ENCODE data around the gene MARCHF10.

MARCHF10 gene

GRCh38 chr17:62754631-62755030 is 53.5 kb downstream of the MARCHF10 start:
- peaks cover 0 to 13% (median 0%) of the 10 kb centered on the region in 3 experiments for H3K27me3 ChIP-seq (ENCODE audit: control insufficient read depth in 3 of 3, insufficient read depth in 3 of 3, low read depth in 1 of 3, low read length in 3 of 3)
- H3K9me3 ChIP-seq (replicated peaks in 1 of 2; ENCODE audit: control insufficient read depth in 2 of 2, insufficient read depth in 1 of 2, low read depth in 1 of 2, low read length in 2 of 2) = no peaks in the 10 kb centered on the region
- no peak overlapping the region for H3K18ac ChIP-seq (ENCODE audit: low read length)
- no peak overlapping the region for H2BK15ac ChIP-seq (ENCODE audit: low read length)
- H2BK12ac ChIP-seq (ENCODE audit: low read length) = no peak overlapping the region
- H4K8ac ChIP-seq (ENCODE audit: low read depth, low read length) = no peak overlapping the region
- no peak overlapping the region for H3K23ac ChIP-seq (ENCODE audit: low read depth, low read length, poor library complexity)
- no peak overlapping the region for H3K4ac ChIP-seq (ENCODE audit: low read length)
- no peak overlapping the region for H3K4me3 ChIP-seq (ENCODE audit: low read length in 2 of 2)
- H3K4me1 ChIP-seq (ENCODE audit: control insufficient read depth in 2 of 2, insufficient read depth in 1 of 2, low read depth in 1 of 2, low read length in 2 of 2) = peaks cover 6 to 9% of the 10 kb centered on the region in 2 donors
- H2AK5ac ChIP-seq (ENCODE audit: low read depth, low read length) = no peak overlapping the region
- H2AFZ ChIP-seq (ENCODE audit: low read length) = no peak overlapping the region
- WGBS, 2 donors (ENCODE audit: extremely low coverage in 2 of 2, insufficient read length in 2 of 2, insufficient replicate concordance in 1 of 2) = no CpG with 5 or more reads among the region's 4 CpGs
- no peaks in the 10 kb centered on the region for H3K36me3 ChIP-seq (replicated peaks in 1 of 2; ENCODE audit: control insufficient read depth in 2 of 2, insufficient read depth in 2 of 2, low read length in 2 of 2)
- DNase-seq (ENCODE audit: low spot score) = no peak
- H2BK120ac ChIP-seq (ENCODE audit: low read depth, low read length) = no peak overlapping the region
- no peak overlapping the region for H3K27ac ChIP-seq (replicated peaks; ENCODE audit: low read length)
- H3K4me2 ChIP-seq (ENCODE audit: insufficient read depth, low read length, poor library complexity, severe bottlenecking) = no peak overlapping the region
- no peak overlapping the region for H3K14ac ChIP-seq (ENCODE audit: low read length)
- H4K91ac ChIP-seq (ENCODE audit: low read depth, low read length, poor library complexity) = no peak overlapping the region
- H3K9ac ChIP-seq (ENCODE audit: low read depth, low read length, poor library complexity) = no peak overlapping the region
- H2BK5ac ChIP-seq (ENCODE audit: low read length) = no peak overlapping the region
- H3K79me1 ChIP-seq (ENCODE audit: low read depth, low read length) = no peaks in the 10 kb centered on the region

GRCh38 chr17:62753562-62753961 is 54.6 kb downstream of the MARCHF10 start:
- Histone ChIP-seq H3K9ac (ENCODE audit: low read depth, low read length, poor library complexity) (no peak overlapping the region), H4K8ac (ENCODE audit: low read depth, low read length) (no peak overlapping the region), H3K4me3 (ENCODE audit: low read length in 2 of 2) (no peak overlapping the region), H3K4me2 (ENCODE audit: insufficient read depth, low read length, poor library complexity, severe bottlenecking) (no peak overlapping the region), H3K4ac (ENCODE audit: low read length) (no peak overlapping the region), H3K36me3 (replicated peaks in 1 of 2; ENCODE audit: control insufficient read depth in 2 of 2, insufficient read depth in 2 of 2, low read length in 2 of 2) (no peaks in the 10 kb centered on the region), H2BK15ac (ENCODE audit: low read length) (no peak overlapping the region), H2BK12ac (ENCODE audit: low read length) (no peak overlapping the region), H3K27me3 (ENCODE audit: control insufficient read depth in 3 of 3, insufficient read depth in 3 of 3, low read depth in 1 of 3, low read length in 3 of 3) (peaks cover 0 to 23% (median 0%) of the 10 kb centered on the region in 3 experiments), H2BK120ac (ENCODE audit: low read depth, low read length) (no peak overlapping the region), H3K9me3 (replicated peaks in 1 of 2; ENCODE audit: control insufficient read depth in 2 of 2, insufficient read depth in 1 of 2, low read depth in 1 of 2, low read length in 2 of 2) (no peaks in the 10 kb centered on the region), H3K27ac (replicated peaks; ENCODE audit: low read length) (no peak overlapping the region), H4K91ac (ENCODE audit: low read depth, low read length, poor library complexity) (no peak overlapping the region), H3K4me1 (ENCODE audit: control insufficient read depth in 2 of 2, insufficient read depth in 1 of 2, low read depth in 1 of 2, low read length in 2 of 2) (peaks cover 6 to 9% of the 10 kb centered on the region in 2 donors), H3K79me1 (ENCODE audit: low read depth, low read length) (no peaks in the 10 kb centered on the region), H3K23ac (ENCODE audit: low read depth, low read length, poor library complexity) (no peak overlapping the region), H2AK5ac (ENCODE audit: low read depth, low read length) (no peak overlapping the region), H3K14ac (ENCODE audit: low read length) (no peak overlapping the region), H2AFZ (ENCODE audit: low read length) (no peak overlapping the region), H3K18ac (ENCODE audit: low read length) (no peak overlapping the region), H2BK5ac (ENCODE audit: low read length) (no peak overlapping the region)
- WGBS, 2 donors (ENCODE audit: extremely low coverage in 2 of 2, insufficient read length in 2 of 2, insufficient replicate concordance in 1 of 2) = no CpG with 5 or more reads among the region's 7 CpGs
- DNase-seq (ENCODE audit: low spot score) = no peak

- peaks cover 0 to 30% (median 0%) of the 10 kb centered on the region in 3 experiments for H3K27me3 ChIP-seq (ENCODE audit: control insufficient read depth in 3 of 3, insufficient read depth in 3 of 3, low read depth in 1 of 3, low read length in 3 of 3)
- no peaks in the 10 kb centered on the region for H3K36me3 ChIP-seq (replicated peaks in 1 of 2; ENCODE audit: control insufficient read depth in 2 of 2, insufficient read depth in 2 of 2, low read length in 2 of 2)
- no peak overlapping the region for H2BK5ac ChIP-seq (ENCODE audit: low read length)
- WGBS, 2 donors (ENCODE audit: extremely low coverage in 2 of 2, insufficient read length in 2 of 2, insufficient replicate concordance in 1 of 2) = no CpG with 5 or more reads among the region's 12 CpGs
- no peak overlapping the region for H3K23ac ChIP-seq (ENCODE audit: low read depth, low read length, poor library complexity)
- H3K18ac ChIP-seq (ENCODE audit: low read length) = no peak overlapping the region
- H4K8ac ChIP-seq (ENCODE audit: low read depth, low read length) = no peak overlapping the region
- no peak overlapping the region for H3K4me2 ChIP-seq (ENCODE audit: insufficient read depth, low read length, poor library complexity, severe bottlenecking)
- no peak overlapping the region for H3K9ac ChIP-seq (ENCODE audit: low read depth, low read length, poor library complexity)
- peaks cover 6 to 9% of the 10 kb centered on the region in 2 donors for H3K4me1 ChIP-seq (ENCODE audit: control insufficient read depth in 2 of 2, insufficient read depth in 1 of 2, low read depth in 1 of 2, low read length in 2 of 2)
- no peak overlapping the region for H3K14ac ChIP-seq (ENCODE audit: low read length)
- H2BK15ac ChIP-seq (ENCODE audit: low read length) = no peak overlapping the region
- no peak overlapping the region for H3K27ac ChIP-seq (replicated peaks; ENCODE audit: low read length)
- peak overlapping the region; percentile 75 for H2AFZ ChIP-seq (ENCODE audit: low read length)
- H3K4me3 ChIP-seq (ENCODE audit: low read length in 2 of 2) = no peak overlapping the region
- no peak overlapping the region for H2BK12ac ChIP-seq (ENCODE audit: low read length)
- H2AK5ac ChIP-seq (ENCODE audit: low read depth, low read length) = no peak overlapping the region
- no peaks in the 10 kb centered on the region for H3K9me3 ChIP-seq (replicated peaks in 1 of 2; ENCODE audit: control insufficient read depth in 2 of 2, insufficient read depth in 1 of 2, low read depth in 1 of 2, low read length in 2 of 2)
- no peaks in the 10 kb centered on the region for H3K79me1 ChIP-seq (ENCODE audit: low read depth, low read length)
- H3K4ac ChIP-seq (ENCODE audit: low read length) = no peak overlapping the region
- DNase-seq (ENCODE audit: low spot score) = no peak
- H2BK120ac ChIP-seq (ENCODE audit: low read depth, low read length) = no peak overlapping the region
- H4K91ac ChIP-seq (ENCODE audit: low read depth, low read length, poor library complexity) = no peak overlapping the region
These were observed 56.9 kb downstream of the MARCHF10 start for GRCh38 chr17:62751060-62751691.

GRCh38 chr17:62750631-62751051 is 57.5 kb downstream of the MARCHF10 start:
- no peaks in the 10 kb centered on the region for H3K9me3 ChIP-seq (replicated peaks in 1 of 2; ENCODE audit: control insufficient read depth in 2 of 2, insufficient read depth in 1 of 2, low read depth in 1 of 2, low read length in 2 of 2)
- H4K8ac ChIP-seq (ENCODE audit: low read depth, low read length) = no peak overlapping the region
- H3K4me2 ChIP-seq (ENCODE audit: insufficient read depth, low read length, poor library complexity, severe bottlenecking) = no peak overlapping the region
- H2AFZ ChIP-seq (ENCODE audit: low read length) = peak overlapping the region; percentile 75
- peak overlapping the region; percentile 80 for H3K18ac ChIP-seq (ENCODE audit: low read length)
- H3K4ac ChIP-seq (ENCODE audit: low read length) = no peak overlapping the region
- peaks cover 6 to 9% of the 10 kb centered on the region in 2 donors for H3K4me1 ChIP-seq (ENCODE audit: control insufficient read depth in 2 of 2, insufficient read depth in 1 of 2, low read depth in 1 of 2, low read length in 2 of 2)
- no peak overlapping the region for H4K91ac ChIP-seq (ENCODE audit: low read depth, low read length, poor library complexity)
- no peak overlapping the region for H2BK120ac ChIP-seq (ENCODE audit: low read depth, low read length)
- H3K23ac ChIP-seq (ENCODE audit: low read depth, low read length, poor library complexity) = peak overlapping the region; percentile 38
- DNase-seq (ENCODE audit: low spot score) = no peak
- H3K27ac ChIP-seq (replicated peaks; ENCODE audit: low read length) = no peak overlapping the region
- H2AK5ac ChIP-seq (ENCODE audit: low read depth, low read length) = no peak overlapping the region
- H2BK5ac ChIP-seq (ENCODE audit: low read length) = no peak overlapping the region
- H2BK12ac ChIP-seq (ENCODE audit: low read length) = no peak overlapping the region
- no peak overlapping the region for H3K9ac ChIP-seq (ENCODE audit: low read depth, low read length, poor library complexity)
- H3K79me1 ChIP-seq (ENCODE audit: low read depth, low read length) = no peaks in the 10 kb centered on the region
- H2BK15ac ChIP-seq (ENCODE audit: low read length) = no peak overlapping the region
- no peak overlapping the region for H3K4me3 ChIP-seq (ENCODE audit: low read length in 2 of 2)
- H3K27me3 ChIP-seq (ENCODE audit: control insufficient read depth in 3 of 3, insufficient read depth in 3 of 3, low read depth in 1 of 3, low read length in 3 of 3) = peaks cover 0 to 33% (median 0%) of the 10 kb centered on the region in 3 experiments
- no peak overlapping the region for H3K14ac ChIP-seq (ENCODE audit: low read length)
- no peaks in the 10 kb centered on the region for H3K36me3 ChIP-seq (replicated peaks in 1 of 2; ENCODE audit: control insufficient read depth in 2 of 2, insufficient read depth in 2 of 2, low read length in 2 of 2)
- WGBS, 2 donors (ENCODE audit: extremely low coverage in 2 of 2, insufficient read length in 2 of 2, insufficient replicate concordance in 1 of 2) = no CpG with 5 or more reads among the region's 15 CpGs
